HG03196 (cell line): ENCODE results near the gene UBE2D4.
"Not testable (repeated sequence)": the region's sequence is repeated elsewhere in the genome, so short reads cannot be mapped to it uniquely, and the experiment has no call there.

Source experiments
- ATAC-seq: cut with Tn5 transposase; IDR thresholded peaks from one replicate; pipeline ENCODE4 v1.9.1; 2021; ENCODE audit not compliant: unreplicated experiment

Gene UBE2D4

GRCh38 chr7:43925984-43926797 lies at the start of gene UBE2D4:
TSS of gene UBE2D4 (plus strand) at chr7:43926436. CDS start at chr7:43926533, 97 bp downstream.
- ATAC-seq: peak; percentile 87

- ATAC-seq: no peak
Observed at GRCh38 chr7:43876976-43877745, 49.1 kb upstream of the UBE2D4 start.

GRCh38 chr7:43877968-43878864 lies 48.0 kb upstream of the UBE2D4 start:
- ATAC-seq: no peak

GRCh38 chr7:43878867-43879266 lies 47.4 kb upstream of the UBE2D4 start:
- no peak for ATAC-seq

GRCh38 chr7:43879477-43879876 lies 46.8 kb upstream of the UBE2D4 start:
- ATAC-seq: no peak

- ATAC-seq: no peak
Observed at GRCh38 chr7:43880596-43880995, 45.6 kb upstream of the UBE2D4 start.

- ATAC-seq: no peak
Observed at GRCh38 chr7:43884209-43884608, 42.0 kb upstream of the UBE2D4 start.

- ATAC-seq: no peak
Observed at GRCh38 chr7:43884617-43885016, 41.6 kb upstream of the UBE2D4 start.

GRCh38 chr7:43888993-43889945 lies 37.0 kb upstream of the UBE2D4 start:
- no peak for ATAC-seq

GRCh38 chr7:43890468-43890867 lies 35.8 kb upstream of the UBE2D4 start:
- no peak for ATAC-seq

GRCh38 chr7:43891069-43891955 lies 34.9 kb upstream of the UBE2D4 start:
- ATAC-seq: no peak

- ATAC-seq: no peak
Observed at GRCh38 chr7:43895847-43896415, 30.3 kb upstream of the UBE2D4 start.

- not testable (repeated sequence) for ATAC-seq
Observed at GRCh38 chr7:43898571-43898970, 27.7 kb upstream of the UBE2D4 start.

- ATAC-seq: no peak
Observed at GRCh38 chr7:43902542-43903054, 23.6 kb upstream of the UBE2D4 start.

GRCh38 chr7:43904533-43905208 lies 21.6 kb upstream of the UBE2D4 start:
- ATAC-seq: no peak

- ATAC-seq: no peak
Observed at GRCh38 chr7:43905209-43905946, 20.9 kb upstream of the UBE2D4 start.

GRCh38 chr7:43905956-43906330 lies 20.3 kb upstream of the UBE2D4 start:
- peak; percentile 34 for ATAC-seq
